GM12872 (cell line): Measurements from ENCODE around the gene LITAFD.

Source experiments
- TF ChIP-seq, protein P1 (sequence below): IDR thresholded peaks from 3 replicates; pipeline ENCODE4 v1.5.1; 2011; ENCODE audit warnings: low read depth, mild to moderate bottlenecking, low read length, moderate library complexity; ENCODE audit not compliant: insufficient read depth

Gene LITAFD

GRCh38 chr16:8886593-8887430 is 4.7 kb downstream of the LITAFD start:
- TF ChIP-seq, protein P1, sequence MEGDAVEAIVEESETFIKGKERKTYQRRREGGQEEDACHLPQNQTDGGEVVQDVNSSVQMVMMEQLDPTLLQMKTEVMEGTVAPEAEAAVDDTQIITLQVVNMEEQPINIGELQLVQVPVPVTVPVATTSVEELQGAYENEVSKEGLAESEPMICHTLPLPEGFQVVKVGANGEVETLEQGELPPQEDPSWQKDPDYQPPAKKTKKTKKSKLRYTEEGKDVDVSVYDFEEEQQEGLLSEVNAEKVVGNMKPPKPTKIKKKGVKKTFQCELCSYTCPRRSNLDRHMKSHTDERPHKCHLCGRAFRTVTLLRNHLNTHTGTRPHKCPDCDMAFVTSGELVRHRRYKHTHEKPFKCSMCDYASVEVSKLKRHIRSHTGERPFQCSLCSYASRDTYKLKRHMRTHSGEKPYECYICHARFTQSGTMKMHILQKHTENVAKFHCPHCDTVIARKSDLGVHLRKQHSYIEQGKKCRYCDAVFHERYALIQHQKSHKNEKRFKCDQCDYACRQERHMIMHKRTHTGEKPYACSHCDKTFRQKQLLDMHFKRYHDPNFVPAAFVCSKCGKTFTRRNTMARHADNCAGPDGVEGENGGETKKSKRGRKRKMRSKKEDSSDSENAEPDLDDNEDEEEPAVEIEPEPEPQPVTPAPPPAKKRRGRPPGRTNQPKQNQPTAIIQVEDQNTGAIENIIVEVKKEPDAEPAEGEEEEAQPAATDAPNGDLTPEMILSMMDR = no peak

- TF ChIP-seq, protein P1 = no peak
Measured at GRCh38 chr16:8887431-8887765, 5.2 kb downstream of the LITAFD start.

DNA sequence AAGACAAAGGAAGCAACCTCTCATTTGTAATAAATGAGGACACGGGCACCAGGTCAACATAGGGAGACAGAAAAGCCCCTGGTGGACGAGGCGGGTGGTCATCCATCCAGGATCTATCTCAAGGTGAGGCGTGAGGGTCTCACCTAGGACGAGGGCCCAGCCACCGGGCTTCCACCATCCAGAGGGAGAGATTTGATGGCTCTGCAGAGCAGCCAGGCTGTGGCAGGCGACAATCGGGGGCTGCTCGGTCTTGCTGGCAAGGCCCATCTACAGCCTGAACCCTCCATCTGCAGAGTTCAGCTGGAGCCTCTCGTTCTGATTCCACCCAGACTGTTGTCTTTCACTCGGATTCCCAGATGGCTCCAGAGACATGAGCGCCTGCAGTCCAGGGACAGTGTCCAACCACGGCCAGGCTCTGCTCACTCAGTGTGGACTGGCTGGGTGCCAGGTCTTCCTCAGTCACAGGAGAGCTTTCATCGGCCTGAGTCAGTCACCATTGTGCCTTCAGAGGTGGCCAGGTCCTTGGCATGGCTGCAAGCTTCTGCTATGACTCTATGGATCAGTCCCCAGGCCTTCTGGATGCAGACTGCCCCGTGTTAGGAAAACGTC is 5.9 kb downstream of the LITAFD start:
- TF ChIP-seq, protein P1 = no peak

GRCh38 chr16:8888951-8889892 is 7.1 kb downstream of the LITAFD start:
- TF ChIP-seq, protein P1 = no peak

DNA sequence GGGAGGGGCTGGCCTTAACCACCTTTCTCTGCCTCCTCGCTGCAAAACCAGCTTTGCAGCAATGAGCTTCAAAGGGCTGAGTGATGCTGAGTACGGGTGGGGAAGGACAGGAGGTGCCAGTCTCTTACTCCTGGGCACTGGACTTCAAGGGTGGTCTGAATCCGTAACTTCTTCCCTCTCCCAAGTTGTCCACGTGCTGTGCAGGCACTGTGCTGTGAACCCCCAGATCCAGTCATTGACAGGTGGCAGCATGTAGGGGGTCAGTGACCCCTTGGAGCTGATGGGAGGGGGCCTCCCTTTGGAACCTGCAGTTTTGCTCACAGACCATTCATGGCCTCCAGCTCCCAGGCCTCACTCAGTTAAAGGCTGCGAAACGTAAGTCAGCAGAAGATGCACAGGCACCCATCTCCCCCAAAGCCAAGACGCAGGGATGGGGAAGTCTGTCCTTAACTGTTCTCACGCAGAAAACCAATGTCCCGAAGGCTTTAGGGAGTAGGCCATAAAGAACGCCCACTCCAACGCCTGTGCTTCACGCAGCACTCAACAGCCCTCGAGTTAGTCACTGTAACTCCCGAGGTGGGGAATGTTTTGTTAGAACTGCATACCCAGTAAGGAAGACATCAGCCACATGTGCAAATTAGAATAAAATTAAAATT is 7.9 kb downstream of the LITAFD start:
- TF ChIP-seq, protein P1 = no peak

- TF ChIP-seq, protein P1 = no peak
Measured at GRCh38 chr16:8890549-8890921, 8.4 kb downstream of the LITAFD start.
